ENCODE measurements around the gene MIPOL1.

GRCh38 chr14:37274652-37275051, 76.9 kb downstream of the MIPOL1 start:
- TF ChIP-seq, protein P1, sequence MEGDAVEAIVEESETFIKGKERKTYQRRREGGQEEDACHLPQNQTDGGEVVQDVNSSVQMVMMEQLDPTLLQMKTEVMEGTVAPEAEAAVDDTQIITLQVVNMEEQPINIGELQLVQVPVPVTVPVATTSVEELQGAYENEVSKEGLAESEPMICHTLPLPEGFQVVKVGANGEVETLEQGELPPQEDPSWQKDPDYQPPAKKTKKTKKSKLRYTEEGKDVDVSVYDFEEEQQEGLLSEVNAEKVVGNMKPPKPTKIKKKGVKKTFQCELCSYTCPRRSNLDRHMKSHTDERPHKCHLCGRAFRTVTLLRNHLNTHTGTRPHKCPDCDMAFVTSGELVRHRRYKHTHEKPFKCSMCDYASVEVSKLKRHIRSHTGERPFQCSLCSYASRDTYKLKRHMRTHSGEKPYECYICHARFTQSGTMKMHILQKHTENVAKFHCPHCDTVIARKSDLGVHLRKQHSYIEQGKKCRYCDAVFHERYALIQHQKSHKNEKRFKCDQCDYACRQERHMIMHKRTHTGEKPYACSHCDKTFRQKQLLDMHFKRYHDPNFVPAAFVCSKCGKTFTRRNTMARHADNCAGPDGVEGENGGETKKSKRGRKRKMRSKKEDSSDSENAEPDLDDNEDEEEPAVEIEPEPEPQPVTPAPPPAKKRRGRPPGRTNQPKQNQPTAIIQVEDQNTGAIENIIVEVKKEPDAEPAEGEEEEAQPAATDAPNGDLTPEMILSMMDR (IDR thresholded peaks at IDR 0.05): no peak
- TF ChIP-seq POLR2A (IDR thresholded peaks at IDR 0.05) (no peak), POLR2AphosphoS5 (IDR thresholded peaks at IDR 0.05) (no peak)

All from breast epithelium (tissue), 3 donors.